ENCODE data around the gene ZNRF3.
"Not testable (repeated sequence)": the region's sequence is repeated elsewhere in the genome, so short reads cannot be mapped to it uniquely, and the experiment has no call there.

ZNRF3 gene

DNA sequence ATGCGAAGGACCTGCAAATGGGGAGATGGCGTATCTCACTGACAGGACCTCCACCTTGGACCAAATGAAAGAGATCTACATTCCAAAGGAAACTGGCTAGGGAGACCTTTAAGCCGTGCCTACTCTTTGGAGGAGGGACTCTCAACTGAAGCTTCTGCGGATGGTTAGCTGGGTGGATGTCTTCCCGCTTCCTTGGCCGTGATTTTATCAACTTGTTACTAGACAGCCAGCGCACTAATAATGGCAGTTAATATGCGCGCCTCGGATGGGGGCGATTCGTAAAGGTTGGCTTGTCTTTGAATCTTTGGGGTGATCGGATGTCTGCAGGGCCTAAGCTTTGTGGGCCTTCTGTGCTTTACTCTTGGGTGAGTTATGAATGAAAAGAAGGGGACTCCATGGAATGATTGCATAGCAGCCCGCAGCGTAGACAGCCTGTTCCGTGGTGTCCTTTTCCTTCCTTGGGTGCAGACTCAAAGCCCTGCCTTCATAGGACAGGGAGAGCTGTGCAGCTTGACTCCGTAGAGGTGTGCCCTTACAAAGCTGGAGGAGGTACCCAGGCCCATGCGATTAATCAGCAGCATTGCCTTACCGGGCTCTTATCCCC, 1.5 kb downstream of the ZNRF3 start:
- no peak for DNase-seq

DNA sequence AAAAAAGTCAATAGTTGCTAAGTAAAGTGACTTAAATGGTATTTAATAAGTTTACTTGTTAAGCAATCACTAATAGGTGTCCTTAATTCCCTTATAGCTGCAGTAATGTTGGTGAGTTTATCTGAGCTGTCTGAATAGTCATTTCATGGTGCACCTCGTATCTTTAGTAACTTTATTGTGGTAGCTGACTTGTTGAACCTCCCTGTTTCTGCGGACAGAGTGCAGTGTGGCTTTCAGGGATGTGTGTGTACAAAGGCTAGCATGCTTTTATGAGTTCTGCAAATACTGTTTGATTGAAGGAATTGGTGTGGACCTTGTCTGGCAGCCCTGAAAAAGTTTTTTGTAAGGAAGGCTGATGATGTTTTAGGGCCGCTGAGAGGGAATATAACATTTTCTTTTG, 2.6 kb downstream of the ZNRF3 start:
- no peak for DNase-seq

DNA sequence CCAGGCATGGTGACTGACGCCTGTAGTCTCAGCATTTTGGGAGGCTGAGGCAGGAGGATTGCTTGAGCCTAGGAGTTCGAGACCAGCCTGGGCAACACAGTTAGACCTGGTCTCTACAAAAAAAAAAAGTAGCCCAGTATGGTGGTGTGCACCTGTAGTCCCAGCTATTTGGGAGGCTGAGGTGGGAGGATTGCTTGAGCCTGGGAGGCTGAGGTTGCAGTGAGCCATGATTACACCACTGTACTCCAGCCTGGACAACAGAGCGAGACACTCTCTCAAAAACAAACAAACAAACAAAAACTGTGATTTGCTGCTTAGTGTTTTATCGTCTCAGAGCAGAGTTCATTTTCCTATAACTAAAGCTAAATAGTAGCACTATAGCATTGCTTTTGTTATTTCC, 3.3 kb downstream of the ZNRF3 start:
- not testable (repeated sequence) for DNase-seq

DNA sequence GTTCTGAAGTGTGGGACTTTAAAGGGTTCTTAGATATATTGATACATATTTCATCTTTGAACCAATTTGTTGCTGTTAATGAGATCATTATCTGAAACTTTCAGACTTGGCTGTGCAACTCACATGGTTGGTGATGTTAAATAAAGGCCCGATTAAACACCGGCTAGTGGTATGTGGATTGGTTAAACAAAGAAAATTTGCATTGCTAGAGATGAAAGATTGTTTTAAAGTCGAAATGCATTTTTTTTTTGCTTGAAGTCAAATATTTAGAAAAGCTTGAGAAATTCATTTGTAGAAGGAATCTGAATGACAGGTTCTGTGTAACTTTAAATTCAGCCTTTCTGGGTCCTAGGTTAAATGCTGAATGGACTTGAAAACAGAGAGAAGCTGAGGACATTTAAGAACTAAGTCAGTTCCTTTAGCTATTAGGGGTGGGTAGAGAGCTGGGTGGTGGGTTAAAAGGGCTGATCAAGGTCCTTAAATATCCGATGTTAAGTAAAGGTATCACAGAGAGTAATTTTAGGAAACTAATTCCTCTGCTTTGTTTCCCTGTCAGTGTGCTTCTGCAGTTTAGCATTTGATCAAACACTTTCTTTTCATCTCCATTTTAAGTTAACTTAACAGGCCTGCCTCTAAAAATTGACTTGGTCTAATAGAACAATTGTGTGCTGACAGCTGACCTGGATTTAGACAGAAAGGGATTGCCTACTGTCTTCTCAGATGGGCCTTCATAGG, 4.5 kb downstream of the ZNRF3 start:
- DNase-seq: no peak

DNA sequence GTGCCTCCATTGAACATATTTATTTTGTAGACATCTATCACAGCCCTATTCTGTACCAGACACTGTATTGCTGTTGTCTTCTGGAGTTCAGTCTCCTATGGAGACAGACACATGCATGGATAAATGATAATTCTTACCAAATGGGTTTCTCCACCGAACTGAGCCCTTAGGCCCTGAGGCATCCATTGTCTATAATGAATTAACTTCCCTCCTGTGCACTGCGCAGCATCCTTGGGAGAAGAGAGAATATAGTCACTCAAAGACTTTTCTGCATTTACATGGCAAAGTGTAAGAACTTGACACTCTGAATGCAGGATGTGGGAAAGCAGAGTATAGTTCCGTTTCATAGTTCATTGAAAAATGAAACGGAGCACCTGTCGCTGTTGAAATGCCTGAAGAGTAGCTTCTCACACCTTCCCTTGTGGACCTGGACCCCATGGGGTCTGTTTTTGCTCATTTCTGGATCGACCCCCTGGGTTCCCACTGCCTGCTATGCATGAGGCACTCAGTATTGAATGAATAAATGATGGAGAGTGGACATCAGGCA, 6.2 kb downstream of the ZNRF3 start:
- DNase-seq: no peak

DNA sequence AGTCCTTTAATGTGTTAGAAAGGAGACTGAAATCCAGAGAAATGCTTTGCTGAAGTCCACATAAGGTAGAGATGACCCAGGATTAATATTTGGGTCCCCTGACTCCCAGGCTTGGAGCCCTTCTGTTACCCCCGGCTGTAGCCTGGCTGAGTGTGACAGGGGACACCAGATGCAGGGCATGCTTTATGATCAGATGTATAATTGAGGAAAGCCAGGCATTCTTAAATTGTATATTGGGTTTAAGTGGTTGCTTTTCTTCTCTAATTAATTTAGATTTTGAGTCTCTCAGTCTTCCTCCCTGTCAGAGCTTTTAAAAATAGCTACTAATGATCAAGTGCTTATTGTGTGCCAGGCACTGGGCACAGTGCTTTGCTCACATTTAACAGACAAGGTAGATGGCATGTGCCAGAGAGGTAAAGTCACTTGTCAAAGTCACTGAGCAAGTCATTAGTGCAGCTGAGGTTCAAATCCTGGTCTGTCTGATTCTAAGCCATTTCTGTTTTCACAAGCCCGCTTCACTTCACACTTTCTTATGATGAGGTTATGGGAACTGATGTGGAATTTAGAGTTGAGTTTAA, 7.9 kb downstream of the ZNRF3 start:
- no peak for DNase-seq

DNA sequence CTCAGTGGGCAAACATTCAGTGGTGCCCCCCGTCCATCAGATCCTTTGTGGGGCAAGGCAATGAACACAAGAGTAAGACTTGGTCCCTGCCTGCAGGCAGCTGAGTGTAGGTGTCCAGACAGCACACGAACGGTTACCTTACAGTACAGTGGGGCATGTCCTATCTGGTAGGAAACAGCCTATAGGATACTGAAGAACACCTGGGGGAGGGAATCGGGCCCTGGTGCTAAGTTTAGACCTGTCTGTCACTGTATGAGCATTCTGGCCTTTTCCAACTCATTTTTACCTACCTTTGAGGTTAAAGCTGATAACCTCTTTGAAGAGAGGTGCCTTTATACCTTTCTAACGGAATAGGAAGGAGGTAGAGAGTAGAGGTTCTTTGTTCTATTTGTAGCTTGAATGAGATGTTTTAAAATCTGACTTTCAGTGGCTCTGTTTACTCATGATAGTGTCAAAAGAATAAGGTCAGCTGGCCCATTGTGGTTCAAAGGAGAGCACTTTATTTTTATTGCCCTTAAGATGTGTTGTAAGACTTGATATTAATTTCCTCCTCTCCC, 8.9 kb downstream of the ZNRF3 start:
- no peak for DNase-seq

DNA sequence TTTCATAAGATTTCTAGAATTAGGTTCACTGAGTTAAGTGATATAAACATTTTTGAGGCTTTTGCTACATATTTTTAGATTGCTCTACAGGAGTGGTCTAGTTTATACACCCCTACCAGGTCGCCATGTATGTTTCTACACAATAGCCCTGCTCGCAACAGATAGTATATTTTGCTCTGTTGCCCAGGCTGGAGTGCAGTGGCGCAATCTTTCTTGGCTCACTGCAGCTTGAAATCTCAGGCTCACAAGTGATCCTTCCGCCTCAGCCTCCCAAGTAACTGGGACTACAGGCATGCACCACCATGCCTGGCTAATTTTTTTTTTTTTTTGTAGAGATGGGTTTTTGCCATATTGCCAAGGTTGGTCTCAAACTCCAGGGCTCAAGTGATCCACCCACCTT, 10.4 kb downstream of the ZNRF3 start:
- no peak for DNase-seq

DNA sequence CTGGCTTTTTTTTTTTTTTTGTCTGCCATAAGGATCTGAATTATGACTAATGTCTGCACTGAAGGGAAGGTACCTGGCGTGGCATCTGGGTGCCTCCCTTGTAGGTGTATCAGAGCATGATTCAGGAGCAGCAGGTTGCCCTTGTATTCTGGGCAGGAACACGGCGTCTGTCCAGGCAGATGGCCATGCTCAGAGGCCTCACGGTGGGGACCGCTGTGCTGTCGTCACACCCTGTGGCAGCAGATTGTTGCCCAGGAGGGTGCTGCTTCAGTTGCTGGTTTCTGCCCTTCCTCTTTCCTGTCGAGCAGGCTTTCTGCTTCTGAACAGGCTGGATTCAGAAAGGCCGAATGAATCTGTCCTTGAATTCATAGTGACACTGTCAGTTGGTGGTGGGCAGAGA, 11.0 kb downstream of the ZNRF3 start:
- DNase-seq: no peak

DNA sequence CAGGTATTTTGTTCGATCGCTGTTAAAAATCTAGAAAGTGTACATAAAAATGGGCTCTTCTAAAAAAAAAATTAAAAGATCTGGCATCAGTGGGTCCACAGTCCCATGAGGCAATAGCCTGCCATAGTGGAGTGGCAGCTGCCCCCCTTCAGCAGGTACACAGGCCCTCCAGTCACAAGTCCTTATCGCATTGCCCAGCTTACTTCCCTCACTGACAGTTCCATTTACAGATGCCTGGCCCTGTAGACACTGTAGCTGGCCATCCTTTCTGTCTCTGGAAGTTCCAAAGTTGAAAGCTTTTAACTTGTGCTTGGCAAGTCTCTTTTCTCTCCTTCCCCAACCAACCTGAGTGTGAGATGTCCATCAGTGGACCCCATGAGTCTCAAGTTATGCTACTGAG, 11.4 kb downstream of the ZNRF3 start:
- DNase-seq: no peak

DNA sequence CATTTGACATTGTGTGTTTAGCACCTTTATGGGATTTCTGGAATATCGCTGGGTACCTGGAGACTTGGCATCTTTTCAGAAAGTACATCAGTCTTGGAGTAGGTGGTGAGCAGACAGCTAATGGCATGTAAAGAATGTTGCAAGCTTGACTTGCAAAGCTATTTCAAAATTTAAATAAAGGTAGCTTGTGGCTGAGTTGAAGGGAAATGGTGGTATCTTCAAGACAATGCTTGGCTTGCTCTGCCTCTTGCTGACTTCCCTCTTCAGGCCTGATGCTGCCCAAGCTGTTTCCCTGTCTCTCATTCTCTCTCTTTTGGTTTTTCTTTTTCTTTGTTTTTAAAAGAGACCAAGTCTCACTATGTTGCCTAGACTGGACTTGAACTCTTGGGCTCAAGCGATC, 13.2 kb downstream of the ZNRF3 start:
- no peak for DNase-seq

DNA sequence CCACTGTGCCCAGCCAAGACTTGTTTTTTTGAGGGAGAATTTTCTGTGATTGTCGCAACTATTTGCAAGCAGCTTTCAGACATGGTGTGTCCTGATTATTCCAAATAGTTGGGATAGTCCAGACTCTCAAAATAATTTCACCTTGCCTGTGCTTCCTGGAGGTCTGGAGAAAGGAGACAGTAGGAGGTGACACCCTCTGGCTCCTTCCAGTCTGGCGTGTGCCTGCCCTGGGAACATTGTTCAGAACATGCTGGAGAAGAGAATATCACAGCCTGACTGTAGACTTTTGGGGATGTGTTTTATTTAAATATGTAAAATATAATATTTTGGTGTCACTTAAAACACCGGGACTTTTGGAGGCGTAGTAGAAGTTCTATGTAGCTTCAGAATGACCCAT, 14.9 kb downstream of the ZNRF3 start:
- DNase-seq: no peak

DNA sequence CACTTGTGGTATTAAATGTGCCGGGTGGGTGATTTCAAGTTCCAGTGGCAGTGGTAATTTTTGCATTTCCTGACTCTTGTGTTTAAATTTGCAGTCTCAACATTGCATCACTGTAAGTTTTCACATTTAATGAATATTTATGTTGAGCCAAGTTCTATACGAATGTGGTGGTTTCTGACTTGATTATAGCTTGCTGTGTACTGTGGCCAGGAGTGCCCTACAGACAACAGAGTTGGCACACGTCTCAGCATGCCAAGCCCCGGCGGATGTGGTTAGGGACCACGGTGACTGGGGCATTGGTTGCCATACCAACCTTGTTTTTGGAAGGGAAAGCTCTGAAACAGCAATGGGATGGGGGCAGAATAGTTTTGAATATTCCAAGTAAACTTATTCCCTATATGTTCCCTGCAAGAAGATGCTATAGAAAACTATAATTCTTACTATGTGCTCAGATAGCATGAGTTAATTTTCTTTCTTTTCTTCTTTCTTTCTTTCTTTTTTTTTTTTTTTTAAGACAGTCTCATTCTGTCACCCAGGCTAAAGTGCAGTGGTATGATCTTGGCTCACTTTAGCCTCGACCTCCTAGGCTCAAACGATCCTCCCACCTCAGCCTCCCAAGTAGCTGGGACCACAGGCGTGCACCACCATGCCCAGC, 16.0 kb downstream of the ZNRF3 start:
- DNase-seq: peak in 1 of 2 donors; percentile 11

DNA sequence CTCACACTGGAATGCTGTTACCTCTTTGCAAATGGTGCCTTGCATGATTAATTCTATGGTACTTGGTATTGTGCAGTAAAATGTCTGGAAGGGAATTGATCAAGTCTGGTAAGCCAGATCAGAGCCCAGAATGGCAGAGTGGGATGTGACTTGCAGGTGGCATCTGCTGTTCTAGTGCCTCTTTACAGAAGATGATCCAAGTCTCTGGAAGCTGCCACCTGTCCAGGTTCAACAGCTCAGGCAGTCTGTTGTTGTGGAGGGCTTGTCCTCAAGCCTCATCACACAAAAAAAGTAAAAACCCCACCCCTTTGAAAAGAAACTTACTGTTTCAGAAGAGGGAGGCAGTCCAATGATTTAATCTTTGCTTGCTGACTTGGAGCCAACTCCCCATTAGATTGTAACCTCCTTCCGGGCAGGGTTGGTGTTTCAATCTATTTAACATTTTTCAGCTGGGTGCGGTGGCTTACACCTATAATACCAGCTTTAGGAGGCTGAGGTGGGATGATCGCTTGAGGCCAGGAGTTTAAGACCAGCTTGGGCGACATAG, 17.1 kb downstream of the ZNRF3 start:
- DNase-seq: no peak

DNA sequence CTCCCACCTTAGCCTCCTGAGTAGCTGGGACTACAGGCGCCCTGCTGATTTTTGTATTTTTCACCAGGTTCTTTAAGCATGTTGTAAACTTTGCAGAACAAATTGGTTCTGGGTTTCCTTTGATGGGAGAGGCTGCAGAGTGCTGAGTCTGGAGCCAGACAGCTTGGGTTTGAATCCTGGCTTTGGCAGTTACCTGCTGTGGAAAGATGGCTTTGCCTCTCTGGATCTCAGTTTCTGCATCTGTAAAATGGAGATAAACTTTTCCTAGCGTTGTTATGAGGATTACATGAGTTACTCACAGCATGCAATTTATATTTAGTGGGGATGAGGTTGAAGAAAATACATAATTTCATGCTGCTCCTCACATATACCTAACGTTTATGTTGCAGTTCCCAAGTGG, 19.1 kb downstream of the ZNRF3 start:
- DNase-seq: no peak

DNA sequence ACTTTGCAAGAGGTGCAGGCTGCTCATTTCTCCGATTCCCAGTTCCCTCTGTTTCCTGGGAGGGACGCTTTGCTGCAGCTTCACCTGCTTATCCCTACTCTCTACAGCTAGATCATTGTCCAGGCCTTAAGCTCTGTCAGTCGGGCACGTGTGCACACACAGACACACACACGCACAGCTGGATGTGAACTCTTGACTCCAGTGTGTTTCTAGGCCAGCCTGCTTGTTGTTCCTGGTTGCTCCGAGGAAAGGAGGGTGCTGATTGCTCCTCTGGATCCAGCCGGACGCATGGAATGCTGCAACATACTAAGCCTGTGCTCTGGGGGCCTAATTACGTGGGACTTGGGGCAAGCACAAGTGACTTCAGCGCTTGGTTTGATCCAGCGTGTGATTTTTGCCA, 19.7 kb downstream of the ZNRF3 start:
- DNase-seq: no peak

DNA sequence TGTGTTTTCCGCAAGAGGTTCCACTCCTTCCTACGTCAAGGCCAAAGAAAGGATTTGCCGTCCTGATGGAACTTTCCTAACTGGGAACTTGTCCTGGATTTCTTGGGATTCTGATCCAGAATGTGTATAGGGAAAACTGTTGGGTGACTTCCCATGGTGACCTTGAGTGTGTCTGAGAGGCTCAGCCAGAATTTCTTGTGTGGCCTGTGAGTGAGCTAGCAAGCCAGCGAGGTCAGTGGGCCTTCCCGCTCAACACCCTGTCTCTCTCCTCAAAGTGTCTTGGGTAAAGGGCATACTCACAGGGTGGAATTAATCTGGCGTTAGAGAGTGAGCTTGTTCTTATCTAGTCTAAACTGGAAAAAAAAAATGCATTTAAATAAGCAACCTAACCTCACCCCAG, 20.4 kb downstream of the ZNRF3 start:
- DNase-seq: no peak

DNA sequence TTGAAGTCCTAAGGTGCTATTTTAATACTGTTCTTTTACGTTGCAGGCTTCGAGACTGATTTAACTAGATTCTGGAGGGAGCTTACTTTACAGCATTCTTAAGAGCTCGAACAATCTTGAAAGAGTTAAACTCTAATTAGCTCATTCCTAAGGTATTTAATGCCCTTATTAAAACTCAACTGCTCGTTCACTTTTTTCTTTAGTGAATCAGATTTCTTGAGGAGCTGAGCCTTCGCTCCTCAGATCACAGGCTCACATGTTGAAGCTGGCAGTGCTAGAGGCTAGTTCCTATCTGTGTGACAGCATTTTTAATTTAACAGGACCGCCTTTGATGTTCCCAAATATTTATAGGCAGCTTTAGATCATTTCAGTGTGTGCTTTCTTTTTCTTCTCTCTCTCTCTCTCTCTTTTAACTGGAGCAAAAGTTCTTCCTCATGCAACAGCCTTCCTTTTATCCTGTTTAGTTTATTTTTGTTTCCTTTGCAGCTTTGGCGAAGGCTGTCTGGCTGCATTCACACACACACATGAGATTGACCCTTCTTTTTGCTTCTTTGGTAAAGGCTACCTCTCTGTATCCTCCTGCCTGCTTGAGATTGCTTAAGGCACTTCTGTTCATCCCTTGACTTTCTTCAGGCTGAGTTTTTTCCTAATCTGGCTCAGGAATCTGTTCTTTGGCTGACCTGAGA, 21.0 kb downstream of the ZNRF3 start:
- no peak for DNase-seq

DNA sequence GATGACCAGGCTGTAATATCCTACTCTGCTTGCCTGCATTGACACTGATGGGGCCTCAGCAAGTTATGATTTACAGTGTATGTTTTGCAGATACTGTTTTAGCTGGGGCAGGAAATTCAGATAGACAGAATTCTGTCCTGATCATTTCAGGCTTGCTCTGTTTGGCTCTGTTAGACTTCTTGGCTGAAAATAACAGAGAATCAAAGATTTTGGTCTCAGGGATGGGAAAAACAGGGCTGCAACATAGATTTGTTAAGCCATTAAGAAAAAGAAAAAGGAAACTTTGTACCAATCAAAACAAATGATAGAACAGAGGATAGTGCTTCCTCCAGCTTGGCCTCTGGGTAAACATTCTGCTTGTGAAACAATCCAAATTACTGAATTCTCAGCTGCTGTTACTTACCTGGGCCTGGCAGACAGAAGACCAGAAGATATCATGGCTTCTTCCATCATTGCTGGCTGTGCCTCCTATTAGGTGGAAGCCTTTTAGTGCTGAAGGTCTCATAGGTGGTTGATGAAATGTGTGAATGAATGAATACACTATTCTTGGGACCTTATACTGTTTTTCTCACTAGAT, 22.0 kb downstream of the ZNRF3 start:
- no peak for DNase-seq

DNA sequence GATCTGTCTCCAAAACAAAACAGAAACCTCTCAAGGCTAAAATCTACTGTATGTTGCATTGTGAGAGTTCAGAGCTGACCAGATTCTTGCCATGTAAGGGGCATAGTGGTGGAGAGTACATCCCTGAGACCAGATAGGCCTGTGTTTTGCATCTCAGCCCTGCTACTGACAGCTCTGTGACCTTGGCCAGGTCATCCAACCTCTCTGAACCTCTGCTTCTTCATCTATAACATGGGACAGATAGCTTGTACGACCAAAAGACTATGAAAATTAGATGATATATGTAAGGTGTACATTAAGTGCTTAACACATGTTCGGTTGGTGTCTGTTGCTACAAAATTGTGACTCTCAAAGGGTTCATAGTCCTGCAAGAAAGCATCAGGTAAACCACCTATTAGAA, 22.9 kb downstream of the ZNRF3 start:
- no peak for DNase-seq

DNA sequence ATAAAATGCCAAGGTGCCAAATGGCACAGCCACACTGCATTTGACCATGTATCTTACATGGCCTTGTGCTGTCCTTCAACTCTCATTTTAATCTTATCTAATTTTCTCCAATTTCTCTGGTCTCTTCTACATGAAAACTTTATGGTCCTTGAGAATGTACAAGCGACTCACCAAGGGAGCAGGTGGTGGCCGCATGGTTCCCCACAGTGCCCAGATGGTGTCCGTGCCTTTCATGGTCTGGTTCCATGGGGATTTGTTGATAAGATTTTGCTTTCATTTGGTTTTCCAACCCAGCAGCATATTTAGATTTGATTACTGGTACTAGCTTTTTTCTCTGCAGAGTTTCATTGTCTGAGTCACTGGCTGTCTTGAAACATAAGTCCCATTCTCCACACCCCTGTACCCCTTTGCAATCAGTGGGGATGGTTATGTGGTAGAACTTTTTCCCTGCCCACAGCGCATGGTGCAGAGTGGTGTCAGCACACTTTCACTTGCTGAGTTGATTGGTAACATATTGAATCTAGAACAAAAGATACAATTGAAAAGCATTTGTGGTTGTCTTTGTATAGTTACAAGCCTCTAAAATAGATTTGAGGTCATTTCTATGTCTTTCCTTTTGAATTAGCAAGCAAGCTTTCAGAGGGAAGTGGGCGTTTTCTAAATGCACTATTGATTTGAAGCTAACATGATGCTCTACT, 24.1 kb downstream of the ZNRF3 start:
- DNase-seq: no peak

DNA sequence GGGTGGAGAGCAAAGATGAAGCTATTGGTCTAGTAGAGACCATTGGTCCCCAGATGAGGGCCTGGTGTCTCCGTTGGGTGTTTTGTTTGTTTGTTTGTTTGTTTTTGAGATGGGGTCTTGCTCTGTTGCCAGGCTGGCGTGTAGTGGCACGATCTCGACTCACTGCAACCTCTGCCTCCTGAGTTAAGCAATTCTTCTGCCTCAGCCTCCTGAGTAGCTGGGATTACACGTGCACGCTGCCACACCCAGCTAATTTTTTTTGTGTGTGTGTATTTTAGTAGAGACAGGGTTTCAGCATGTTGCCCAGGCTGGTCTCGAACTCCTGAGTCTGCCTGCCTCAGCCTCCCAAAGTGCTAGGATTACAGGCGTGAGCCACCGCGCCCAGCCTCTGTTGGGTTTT, 25.4 kb downstream of the ZNRF3 start:
- not testable (repeated sequence) for DNase-seq
